ENCODE results near the gene TLE7.

DNA sequence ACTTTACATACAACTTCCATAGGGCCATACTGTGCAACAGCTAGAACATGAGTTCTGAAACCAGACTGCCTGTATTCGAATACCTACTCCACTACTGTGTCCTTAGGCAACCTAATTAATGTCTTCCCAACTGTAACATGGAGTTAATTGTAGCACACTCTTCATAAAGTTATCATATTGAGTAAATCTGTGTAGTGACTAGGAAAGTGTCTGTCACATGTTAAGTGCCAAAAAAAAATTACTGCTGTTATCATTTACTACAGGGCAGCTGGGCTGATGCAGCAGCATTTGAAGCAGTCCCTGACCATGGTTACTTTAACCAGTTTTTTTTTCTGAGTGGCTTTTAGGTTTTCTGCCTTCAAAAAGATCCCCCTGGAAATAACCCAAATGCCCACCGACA is 31.1 kb upstream of the TLE7 start:
- no peak for TF ChIP-seq CTCF (IDR thresholded peaks at IDR 0.05; ENCODE audit: insufficient read depth, low read length, poor library complexity, severe bottlenecking)
- TF ChIP-seq EZH2phosphoT487 (conservative IDR thresholded peaks at IDR 0.05; ENCODE audit: low read length): no peak

All from SU-DHL-6 (cell line).